Brain microvascular endothelial cell (primary cell): ENCODE measurements around the gene RAB44.

Experiments used
- DNase-seq: peaks from one replicate; pipeline ENCODE4 v3.0.0-alpha.2; 2020
- H3K27ac ChIP-seq: fragments of 250-450 bp; sonication (Bioruptor Pico); 2 replicates; pipeline ENCODE4 v1.5.1; 2020; ENCODE audit warnings: mild to moderate bottlenecking, moderate library complexity
- H3K27me3 ChIP-seq: fragments of 250-450 bp; sonication (Bioruptor Pico); replicated peaks from 2 replicates; pipeline ENCODE4 v1.5.1; 2020; ENCODE audit warnings: mild to moderate bottlenecking
- H3K36me3 ChIP-seq: fragments of 250-450 bp; sonication (Bioruptor Pico); replicated peaks from 2 replicates; pipeline ENCODE4 v1.5.1; 2020; ENCODE audit warnings: mild to moderate bottlenecking
- H3K4me3 ChIP-seq: 2 replicates; pipeline ENCODE4 v1.5.1; 2011; ENCODE audit warnings: low read depth, mild to moderate bottlenecking, control low read depth, low read length, moderate library complexity
- CTCF ChIP-seq: IDR thresholded peaks from 2 replicates; pipeline ENCODE4 v1.5.1; 2011; ENCODE audit warnings: low read depth, mild to moderate bottlenecking, moderate library complexity, low read length, control low read depth, inconsistent platforms; ENCODE audit errors: missing control alignments
- in situ Hi-C: cut with HindIII; loops from 2 replicates; pipeline ENCODE4 v1.10.0; 2017; ENCODE audit warnings: low sequenced_read_pairs, low pct_ligation_motif_present

RAB44 gene

GRCh38 chr6:36671687-36672375, 25.8 kb upstream of the RAB44 start:
- TF ChIP-seq CTCF, result no peak

GRCh38 chr6:36673882-36674281, 23.7 kb upstream of the RAB44 start:
- H3K27me3 ChIP-seq, result no peaks in the 10 kb centered on the region
- no peak for DNase-seq
- H3K4me3 ChIP-seq, result no peak overlapping the region
- H3K36me3 ChIP-seq, result no peaks in the 10 kb centered on the region
- H3K27ac ChIP-seq, result no peak overlapping the region
- in situ Hi-C loops, result no loop called here
- TF ChIP-seq CTCF, result no peak

More at GRCh38 chr6:36671687-36672375, 25.8 kb upstream of the RAB44 start:
- no peaks in the 10 kb centered on the region for H3K36me3 ChIP-seq
- DNase-seq, result no peak
- in situ Hi-C loops, result no loop called here
- H3K27ac ChIP-seq, result no peak overlapping the region
- H3K27me3 ChIP-seq, result no peaks in the 10 kb centered on the region
- no peak overlapping the region for H3K4me3 ChIP-seq

GRCh38 chr6:36674942-36675341, 22.7 kb upstream of the RAB44 start:
- in situ Hi-C loops, result no loop called here
- H3K27ac ChIP-seq, result no peak overlapping the region
- H3K27me3 ChIP-seq, result no peaks in the 10 kb centered on the region
- no peak overlapping the region for H3K4me3 ChIP-seq
- no peaks in the 10 kb centered on the region for H3K36me3 ChIP-seq
- TF ChIP-seq CTCF, result no peak
- DNase-seq, result no peak

- no peaks in the 10 kb centered on the region for H3K27me3 ChIP-seq
- peak overlapping the region; percentile 33 for H3K27ac ChIP-seq
- DNase-seq, result no peak
- no peak overlapping the region for H3K4me3 ChIP-seq
- in situ Hi-C loops, result no loop called here
- no peaks in the 10 kb centered on the region for H3K36me3 ChIP-seq
- no peak for TF ChIP-seq CTCF
Observed at GRCh38 chr6:36676141-36677058, 21.2 kb upstream of the RAB44 start.

GRCh38 chr6:36677059-36677749, 20.4 kb upstream of the RAB44 start:
- no peak for TF ChIP-seq CTCF
- H3K4me3 ChIP-seq, result no peak overlapping the region
- no peaks in the 10 kb centered on the region for H3K36me3 ChIP-seq
- peak overlapping the region; percentile 7 for H3K27ac ChIP-seq
- DNase-seq, result no peak
- in situ Hi-C loops, result no loop called here
- H3K27me3 ChIP-seq, result no peaks in the 10 kb centered on the region
